Stimulated activated CD4-positive, alpha-beta T cell treated with anti-CD3 and anti-CD28 coated beads, Interleukin-12 subunit alpha, Interleukin-12 subunit beta, amount 100 ng/mL, for 48 hours (primary cell): Measurements from ENCODE around the gene ANKMY1.
A peak's percentile ranks its signal among the peaks of the same experiment; 100 is the strongest.

ENCODE experiments used
- DNase-seq, 3 donors: peaks; one replicate each; pipeline ENCODE4 v3.0.0-alpha.2; 2020; ENCODE audit warnings: low read depth in 2 of 3, low spot score in 1 of 3

The ANKMY1 gene

DNA sequence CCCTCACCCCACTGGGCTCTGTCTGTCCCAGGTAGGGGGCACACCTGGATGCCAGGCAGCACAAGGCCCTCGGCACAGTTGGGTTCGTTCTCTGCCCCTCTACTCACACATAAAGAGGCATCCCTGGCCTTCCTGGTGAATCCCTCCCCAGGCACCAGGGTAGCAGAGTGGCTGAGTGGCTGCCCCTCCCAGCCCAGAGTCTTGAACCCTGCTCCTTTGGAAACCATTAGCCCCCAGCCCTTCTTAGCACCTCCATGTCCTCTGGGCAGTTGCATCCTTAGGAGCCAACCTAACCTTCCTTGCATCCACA is 120.3 kb downstream of the ANKMY1 start:
- DNase-seq: no peak

- no peak for DNase-seq
Observed at GRCh38 chr2:240436683-240437550, 120.9 kb downstream of the ANKMY1 start.

GRCh38 chr2:240435948-240436682 is 121.7 kb downstream of the ANKMY1 start:
- DNase-seq: no peak

GRCh38 chr2:240435457-240435947 is 122.3 kb downstream of the ANKMY1 start, which contains the start of gene GPC1:
TSS of gene GPC1 (plus strand) at chr2:240435663. CDS start at chr2:240435919, 256 bp downstream.
- peak in 1 of 3 donors; percentile 47 for DNase-seq

GRCh38 chr2:240434728-240435456 is 122.9 kb downstream of the ANKMY1 start:
- DNase-seq: peak; percentile 65 to 85 (median 76)

DNA sequence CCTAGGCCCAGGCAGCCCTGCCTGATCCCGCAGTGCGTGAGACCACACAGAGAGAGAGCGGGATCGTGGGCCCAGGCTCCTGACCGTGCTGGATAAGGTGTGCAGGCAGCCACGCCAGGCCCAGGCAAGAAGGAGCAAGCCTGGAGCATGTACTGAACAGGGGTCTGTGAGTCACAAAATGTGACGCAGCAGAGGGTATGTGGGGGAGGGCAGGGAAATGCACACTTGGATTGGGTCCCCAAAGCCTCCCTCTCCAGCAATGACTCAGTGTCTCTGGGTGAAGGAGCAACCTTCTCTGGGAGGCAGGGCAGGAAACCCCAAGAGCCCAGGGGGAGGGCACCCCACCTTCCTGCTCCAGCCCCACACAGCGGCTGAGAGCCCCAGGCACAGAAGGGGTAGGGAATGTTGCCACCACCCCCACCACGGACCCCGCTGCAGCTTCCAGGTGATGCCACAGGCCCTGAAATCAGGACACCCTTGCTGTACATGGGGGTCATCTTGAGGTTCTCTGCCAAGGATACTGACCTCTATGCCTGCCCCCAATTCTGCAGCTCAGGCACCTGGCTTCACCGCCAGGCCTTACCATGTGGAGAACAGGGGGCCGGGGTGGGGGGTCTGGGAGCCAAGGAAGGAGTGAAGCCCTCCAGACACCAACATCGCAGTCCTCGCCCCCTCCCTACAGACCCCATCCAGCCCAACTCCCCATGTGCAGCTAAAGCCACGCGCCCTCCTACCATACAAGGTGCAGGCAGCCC is 123.6 kb downstream of the ANKMY1 start:
- peak in 1 of 3 donors; percentile 25 for DNase-seq

- DNase-seq: no peak
Observed at GRCh38 chr2:240432820-240433801, 124.7 kb downstream of the ANKMY1 start.

GRCh38 chr2:240432430-240432819 is 125.4 kb downstream of the ANKMY1 start:
- DNase-seq: no peak

DNA sequence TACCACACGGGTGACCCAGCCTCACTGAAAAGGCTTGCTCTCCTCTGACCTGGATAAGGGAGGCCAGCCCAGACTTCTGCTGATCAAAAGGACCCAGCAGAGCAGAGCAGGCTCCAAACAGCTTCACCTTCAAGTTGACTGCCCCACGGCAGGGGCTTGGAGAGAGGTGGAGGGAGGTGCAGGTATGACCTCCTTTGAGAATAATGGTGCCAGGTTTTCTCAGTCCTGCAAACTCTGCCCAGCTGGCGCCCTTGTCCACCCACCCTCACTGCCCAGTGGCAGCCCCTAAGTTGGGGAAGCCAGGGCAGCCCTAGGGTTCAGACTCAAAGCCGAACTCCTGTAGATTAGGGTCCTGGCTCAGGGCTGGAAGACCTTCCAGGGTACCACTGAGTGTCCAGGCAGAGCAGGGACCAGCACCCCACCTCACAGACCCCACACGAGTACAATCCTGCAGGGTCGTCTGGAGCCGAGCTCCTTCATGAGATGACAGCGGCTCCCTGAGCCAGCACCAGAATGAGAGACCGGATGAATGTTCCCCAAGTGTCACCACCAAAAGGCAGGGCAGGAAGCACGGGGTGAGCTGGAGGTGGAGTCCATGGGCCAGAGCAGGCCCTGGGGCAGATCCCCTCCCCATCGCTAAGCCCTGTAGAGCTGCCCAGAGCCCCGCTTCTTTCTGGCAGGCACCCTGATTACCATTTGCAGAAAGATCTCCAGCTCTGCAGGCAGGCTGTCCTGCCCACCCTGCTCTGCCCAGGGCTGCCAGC is 125.9 kb downstream of the ANKMY1 start:
- DNase-seq: no peak

DNA sequence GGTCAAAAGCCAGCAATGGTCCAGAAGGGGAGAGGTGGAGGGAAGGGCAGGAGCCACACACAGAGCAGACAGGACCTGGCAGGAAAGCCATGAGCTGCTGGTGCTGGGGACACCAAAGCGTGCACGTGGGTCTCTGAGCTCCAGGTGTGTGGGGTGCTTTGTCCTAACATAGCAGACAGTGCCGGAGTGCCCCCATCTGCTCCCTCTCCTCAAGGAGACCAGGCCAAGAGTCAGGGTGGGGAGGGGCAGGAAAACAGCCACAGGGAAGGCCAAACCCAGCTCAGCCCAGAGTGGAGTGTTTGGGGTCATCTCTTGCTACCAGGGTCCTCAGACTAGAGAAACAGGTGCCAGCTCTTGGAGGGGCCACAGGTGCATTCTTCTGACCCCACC is 126.5 kb downstream of the ANKMY1 start:
- DNase-seq: no peak

GRCh38 chr2:240430595-240430994 is 127.2 kb downstream of the ANKMY1 start:
- no peak for DNase-seq

DNA sequence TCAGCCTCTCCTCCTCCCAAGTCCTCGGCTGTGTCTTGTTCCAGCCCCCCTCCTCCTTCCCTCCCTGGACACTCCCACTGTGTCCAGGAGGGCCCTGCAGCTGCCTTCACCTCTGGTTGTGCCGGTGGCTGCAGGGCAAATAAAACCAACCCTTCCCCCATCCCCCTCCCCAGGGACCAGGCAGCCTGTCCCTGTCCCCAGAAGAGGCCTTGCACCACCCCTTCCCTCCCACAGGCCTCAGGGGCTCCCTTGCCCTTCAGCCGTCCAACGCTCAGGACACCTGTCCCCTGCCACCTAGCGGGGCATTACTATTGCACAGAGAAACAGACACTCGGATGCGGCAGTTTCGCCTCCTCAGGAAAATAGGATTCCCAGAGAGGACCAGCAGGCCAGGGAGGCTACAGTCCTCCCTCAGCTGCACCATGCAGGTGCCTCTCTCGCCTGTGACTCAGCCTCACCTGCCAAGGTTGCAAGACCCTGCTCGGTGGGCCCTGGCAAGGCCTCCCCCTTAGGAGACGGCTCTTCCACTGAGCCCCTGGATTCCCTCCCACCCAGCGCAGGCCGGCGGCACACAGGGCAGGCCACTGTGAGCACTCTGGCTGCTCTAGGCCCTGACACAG is 127.8 kb downstream of the ANKMY1 start:
- DNase-seq: no peak
